GM12878 (cell line): Measurements from ENCODE around the gene STRA6. TPM values are rescaled to one million over a fixed set of nuclear protein-coding genes. Genes with fewer than 3 reads are reported as not detected.

Source experiments
- ATAC-seq: fragments of 200-7000 bp; cut with Tn5 transposase; 3 replicates; pipeline ENCODE4 v1.9.1; 2020; ENCODE audit warnings: mild to moderate bottlenecking, moderate library complexity
- BruUV-seq: library from RNA; stranded (reverse); fragments of 400-500 nt; replicated peaks from 2 replicates; lab custom pipeline; 2021; lab: Mats Ljungman, UMichigan
- CTCF ChIA-PET: fragments of 300-600 bp; sonication (Branson Sonifier 250); formaldehyde crosslinking; extraction: SDS; loops from one replicate; lab custom pipeline; 2021; ENCODE audit warnings: inconsistent platforms; lab: Yijun Ruan, JAX
- POLR2A ChIA-PET: fragments of 350-600 bp; formaldehyde crosslinking; extraction: SDS; loops from one replicate; lab custom pipeline; 2021; ENCODE audit warnings: inconsistent platforms; lab: Charles Lee
- RAD21 ChIA-PET: fragments of 300-600 bp; sonication (Branson Sonifier 250); formaldehyde crosslinking; loops from one replicate; lab custom pipeline; 2023; ENCODE audit warnings: antibody characterized with exemption; ENCODE audit not compliant: unreplicated experiment; lab: Charles Lee
- SMC1A ChIA-PET: fragments of 300-600 bp; sonication (Branson Sonifier 250); formaldehyde crosslinking; loops from one replicate; lab custom pipeline; 2023; ENCODE audit not compliant: unreplicated experiment, uncharacterized antibody; lab: Charles Lee
- DNase-seq: peaks from one replicate; pipeline ENCODE4 v3.0.0-alpha.2; 2011; ENCODE audit warnings: low read depth, low spot score
- FAIRE-seq: peaks from 3 replicates; lab custom pipeline; 2011; peaks lifted over from hg19 to GRCh38; lab: Jason Lieb, UNC
- H2AFZ ChIP-seq: 2 replicates; pipeline ENCODE4 v1.6.0; 2011; ENCODE audit warnings: low read depth, low read length, control low read depth; ENCODE audit not compliant: control insufficient read depth
- H3K27ac ChIP-seq: 2 replicates; pipeline ENCODE4 v1.5.1; 2011; ENCODE audit warnings: control low read depth; ENCODE audit not compliant: control insufficient read depth, insufficient read depth
- H3K27me3 ChIP-seq, 2 experiments: replicated peaks in 1 of 2; 2 replicates each; pipeline versions ENCODE4 v1.6.0 to v1.6.1; 2011; ENCODE audit warnings: low read length in 1 of 2; ENCODE audit not compliant: control insufficient read depth in 2 of 2, insufficient read depth in 2 of 2
- H3K36me3 ChIP-seq, 2 experiments: 2 replicates each; pipeline ENCODE4 v1.5.1; 2011; ENCODE audit warnings: low read length in 1 of 2; ENCODE audit not compliant: control insufficient read depth in 2 of 2, insufficient read depth in 2 of 2
- H3K4me1 ChIP-seq: 2 replicates; pipeline ENCODE4 v1.6.1; 2011; ENCODE audit warnings: mild to moderate bottlenecking, low read length, moderate library complexity, mixed read lengths; ENCODE audit not compliant: control insufficient read depth, insufficient read depth
- H3K4me2 ChIP-seq: 2 replicates; pipeline ENCODE4 v1.6.0; 2011; ENCODE audit warnings: control low read depth; ENCODE audit not compliant: control insufficient read depth, insufficient read depth
- H3K4me3 ChIP-seq: fragments of 200-600 bp; sonication (generic); 2 replicates; pipeline ENCODE4 v1.5.1; 2016
- H3K79me2 ChIP-seq: 2 replicates; pipeline ENCODE4 v1.6.0; 2011; ENCODE audit warnings: low read length; ENCODE audit not compliant: control insufficient read depth, insufficient read depth
- H3K9ac ChIP-seq: 2 replicates; pipeline ENCODE4 v1.8.0; 2011; ENCODE audit warnings: low read length, control low read depth, mixed read lengths; ENCODE audit not compliant: control insufficient read depth, insufficient read depth
- H3K9me3 ChIP-seq: replicated peaks from 3 replicates; pipeline ENCODE4 v1.5.1; 2011; ENCODE audit warnings: mild to moderate bottlenecking, low read length; ENCODE audit not compliant: control insufficient read depth, insufficient read depth
- H4K20me1 ChIP-seq: 2 replicates; pipeline ENCODE4 v1.6.0; 2011; ENCODE audit not compliant: control insufficient read depth, insufficient read depth
- ATF7 ChIP-seq: fragments of 450-650 bp; IDR thresholded peaks from 2 replicates; pipeline ENCODE4 v1.6.1; 2016; ENCODE audit warnings: low read depth, mild to moderate bottlenecking
- CREM ChIP-seq: IDR thresholded peaks from 2 replicates; pipeline ENCODE4 v1.6.1; 2014; ENCODE audit warnings: antibody characterized with exemption, low read depth
- EED ChIP-seq: sonication (generic); IDR thresholded peaks from 2 replicates; pipeline ENCODE4 v1.6.1; 2016; ENCODE audit warnings: antibody characterized with exemption, low read depth
- EGR1 ChIP-seq, 2 experiments: IDR thresholded peaks; 1 replicate in 1 of 2; 2 replicates in 1 of 2; pipeline ENCODE4 v1.6.1; 2011 to 2012; ENCODE audit warnings: low read depth in 2 of 2, low read length in 2 of 2, borderline replicate concordance in 1 of 2, mild to moderate bottlenecking in 1 of 2, moderate library complexity in 1 of 2
- FOS ChIP-seq: IDR thresholded peaks from 3 replicates; pipeline ENCODE4 v1.6.1; 2011; ENCODE audit warnings: borderline replicate concordance; ENCODE audit not compliant: insufficient read length; ENCODE audit errors: extremely low read depth
- HDAC2 ChIP-seq: fragments of 200-600 bp; sonication (generic); IDR thresholded peaks from 2 replicates; pipeline ENCODE4 v1.6.1; 2017
- JUND ChIP-seq: IDR thresholded peaks from 2 replicates; pipeline ENCODE4 v1.6.1; 2012; ENCODE audit warnings: low read depth, mild to moderate bottlenecking, low read length, improper control_type of control experiment, moderate library complexity
- NR2F1 ChIP-seq: fragments of 450-650 bp; conservative IDR thresholded peaks from 2 replicates; pipeline ENCODE4 v1.6.1; 2017; ENCODE audit warnings: mild to moderate bottlenecking
- RB1 ChIP-seq: fragments of 450-650 bp; formaldehyde crosslinking; IDR thresholded peaks from 2 replicates; pipeline ENCODE4 v1.6.1; 2017; ENCODE audit warnings: mild to moderate bottlenecking, borderline replicate concordance
- RBBP5 ChIP-seq: fragments of 200-600 bp; sonication (generic); conservative IDR thresholded peaks from 2 replicates; pipeline ENCODE4 v1.6.1; 2016
- STAT1 ChIP-seq: fragments of 450-650 bp; conservative IDR thresholded peaks from 2 replicates; pipeline ENCODE4 v1.6.1; 2014; ENCODE audit warnings: antibody characterized with exemption, mild to moderate bottlenecking
- STAT3 ChIP-seq: IDR thresholded peaks from 2 replicates; pipeline ENCODE4 v1.6.1; 2011; ENCODE audit warnings: low read depth, low read length, improper control_type of control experiment
- TARDBP ChIP-seq: IDR thresholded peaks from 2 replicates; pipeline ENCODE4 v1.6.1; 2016; ENCODE audit warnings: borderline replicate concordance
- WGBS: methylation state at CpG from one replicate; pipeline ENCODE4 v1.1.6; 2016; ENCODE audit warnings: low lambda C conversion rate; ENCODE audit not compliant: insufficient replicate concordance, insufficient coverage; ENCODE audit errors: missing lambda C conversion rate; 5-methylcytosine and 5-hydroxymethylcytosine counted together
- in situ Hi-C: fragments of 300-500 bp; cut with MboI; formaldehyde crosslinking; loops from 9 replicates; pipeline ENCODE4 v1.14.3; 2018; ENCODE audit warnings: mixed read lengths
- intact Hi-C: fragments of 100-400 bp; cut with micrococcal nuclease; formaldehyde crosslinking; loops from one replicate; pipeline ENCODE4 v1.14.2; 2022; ENCODE audit not compliant: unreplicated experiment
- polyA plus RNA-seq, 11 experiments: library from polyadenylated mRNA; depleted of rRNA in 4 of 11; unstranded in 6 of 11; stranded (reverse) in 5 of 11; fragments of >200 nt; fragmentation: Nextera tagmentation in 4 of 11; fragmentation: Illumina TruSeq in 1 of 11; extraction: Ambion mirVana in 4 of 11; extraction: Trizol in 1 of 11; gene quantifications; 1 replicate in 1 of 11; 2 replicates in 10 of 11; pipeline versions ENCODE4 v1.2.1 to v1.2.3, GENCODE V29; 2011 to 2016; ENCODE audit warnings: inconsistent platforms in 2 of 11, missing spikeins in 2 of 11, low read depth in 1 of 11
- total RNA-seq, 4 experiments: library from RNA; depleted of rRNA in 3 of 4; stranded (reverse); fragments of >200 nt in 3 of 4; fragmentation: Illumina TruSeq in 1 of 4; extraction: Trizol in 1 of 4; gene quantifications; 2 replicates each; pipeline versions ENCODE4 v1.2.1 to v1.2.3, GENCODE V29; 2013 to 2021
- TF ChIP-seq, protein P1 (sequence below): fragments of 150-350 bp; IDR thresholded peaks from 2 replicates; pipeline ENCODE4 v1.6.1; 2014; ENCODE audit warnings: mild to moderate bottlenecking, low read depth, low read length
- TF ChIP-seq, protein P2 (sequence below): fragments of 450-650 bp; IDR thresholded peaks from 2 replicates; pipeline ENCODE4 v1.6.1; 2014; ENCODE audit warnings: mild to moderate bottlenecking
- TF ChIP-seq, protein P3 (sequence below): fragments of 450-650 bp; formaldehyde crosslinking; IDR thresholded peaks from 2 replicates; pipeline ENCODE4 v1.4.0; 2020; ENCODE audit warnings: mild to moderate bottlenecking, moderate library complexity

Gene STRA6
- total and polyA plus RNA-seq, 10 of the 15 experiments (the other 5 are each of a cell fraction or from before 2014, with no cell fraction given), result 0.31 to 10.8 (median 5.8) TPM

DNA sequence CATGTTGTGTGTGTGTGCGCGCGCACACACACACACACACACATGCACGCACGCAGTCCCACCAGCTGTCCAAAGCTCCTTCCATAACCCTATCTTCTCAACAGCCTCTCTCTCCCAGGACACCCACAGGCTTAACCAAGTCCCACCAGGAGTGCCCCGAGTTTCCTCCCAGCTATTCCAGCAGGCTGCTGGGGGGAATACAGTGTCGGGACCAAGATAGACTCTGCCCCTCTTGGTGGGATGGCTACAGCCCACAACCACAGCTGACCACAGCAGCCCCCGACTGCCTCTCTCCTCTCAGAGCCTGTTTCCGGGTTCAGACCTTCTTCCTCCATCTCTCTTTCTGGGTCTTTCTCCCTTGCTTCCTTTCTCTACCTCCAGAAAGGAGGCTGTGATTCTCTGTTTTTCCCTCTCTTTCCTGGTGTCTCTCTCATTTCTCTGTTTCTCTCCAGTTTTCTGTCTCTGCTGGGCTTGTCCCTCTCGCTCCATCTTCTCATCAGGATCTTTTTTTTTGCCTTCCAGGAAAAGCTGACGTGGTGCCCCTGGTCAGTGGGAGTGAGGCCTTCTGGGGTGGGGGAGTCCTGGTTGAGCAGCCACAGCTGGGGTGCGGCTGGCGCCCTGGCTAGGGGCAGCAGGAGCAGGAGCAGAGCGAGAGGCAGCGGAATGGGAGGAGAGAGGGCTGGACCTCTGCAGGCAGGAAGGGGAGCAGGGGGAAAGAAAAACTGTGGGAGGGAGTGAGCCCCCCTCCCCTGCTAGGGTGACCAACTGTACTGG lies 32.3 kb downstream of the STRA6 start:
- no peak overlapping the region for H3K27ac ChIP-seq
- in situ Hi-C loops (no loop called here), intact Hi-C loops (no loop called here)
- BruUV-seq, result no TSS peak
- POLR2A ChIA-PET, result no interaction called here
- no peaks in the 10 kb centered on the region for H3K79me2 ChIP-seq
- no peaks in the 10 kb centered on the region for H4K20me1 ChIP-seq
- H3K9ac ChIP-seq, result no peak overlapping the region
- no peak overlapping the region for H3K4me2 ChIP-seq
- H3K36me3 ChIP-seq, result no peaks in the 10 kb centered on the region
- WGBS, result 64% methylated on average over 15 of the region's 15 CpGs
- peaks cover 17% of the 10 kb centered on the region for H3K4me1 ChIP-seq
- SMC1A ChIA-PET, result no interaction called here
- DNase-seq (no peak), ATAC-seq (no peak), FAIRE-seq (no peak)
- H3K4me3 ChIP-seq, result no peak overlapping the region
- H3K27me3 ChIP-seq, result no peaks in the 10 kb centered on the region
- RAD21 ChIA-PET, result no interaction called here
- TF ChIP-seq CREM, result no peak
- no peak for TF ChIP-seq EED
- TF ChIP-seq, protein P1, sequence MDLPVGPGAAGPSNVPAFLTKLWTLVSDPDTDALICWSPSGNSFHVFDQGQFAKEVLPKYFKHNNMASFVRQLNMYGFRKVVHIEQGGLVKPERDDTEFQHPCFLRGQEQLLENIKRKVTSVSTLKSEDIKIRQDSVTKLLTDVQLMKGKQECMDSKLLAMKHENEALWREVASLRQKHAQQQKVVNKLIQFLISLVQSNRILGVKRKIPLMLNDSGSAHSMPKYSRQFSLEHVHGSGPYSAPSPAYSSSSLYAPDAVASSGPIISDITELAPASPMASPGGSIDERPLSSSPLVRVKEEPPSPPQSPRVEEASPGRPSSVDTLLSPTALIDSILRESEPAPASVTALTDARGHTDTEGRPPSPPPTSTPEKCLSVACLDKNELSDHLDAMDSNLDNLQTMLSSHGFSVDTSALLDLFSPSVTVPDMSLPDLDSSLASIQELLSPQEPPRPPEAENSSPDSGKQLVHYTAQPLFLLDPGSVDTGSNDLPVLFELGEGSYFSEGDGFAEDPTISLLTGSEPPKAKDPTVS, result no peak
- no peak for TF ChIP-seq RBBP5
- no peak for TF ChIP-seq FOS
- no peak for TF ChIP-seq TARDBP
- no peak for TF ChIP-seq EGR1 (IDR thresholded peaks at IDR 0.05; ENCODE audit: borderline replicate concordance in 1 of 2, low read depth in 2 of 2, low read length in 2 of 2)
- no peak for TF ChIP-seq STAT1
- no peak for TF ChIP-seq JUND
- no peak for TF ChIP-seq RB1
- TF ChIP-seq, protein P2, sequence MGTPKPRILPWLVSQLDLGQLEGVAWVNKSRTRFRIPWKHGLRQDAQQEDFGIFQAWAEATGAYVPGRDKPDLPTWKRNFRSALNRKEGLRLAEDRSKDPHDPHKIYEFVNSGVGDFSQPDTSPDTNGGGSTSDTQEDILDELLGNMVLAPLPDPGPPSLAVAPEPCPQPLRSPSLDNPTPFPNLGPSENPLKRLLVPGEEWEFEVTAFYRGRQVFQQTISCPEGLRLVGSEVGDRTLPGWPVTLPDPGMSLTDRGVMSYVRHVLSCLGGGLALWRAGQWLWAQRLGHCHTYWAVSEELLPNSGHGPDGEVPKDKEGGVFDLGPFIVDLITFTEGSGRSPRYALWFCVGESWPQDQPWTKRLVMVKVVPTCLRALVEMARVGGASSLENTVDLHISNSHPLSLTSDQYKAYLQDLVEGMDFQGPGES, result no peak
- no peak for TF ChIP-seq NR2F1
- TF ChIP-seq STAT3, result no peak
- TF ChIP-seq, protein P3, sequence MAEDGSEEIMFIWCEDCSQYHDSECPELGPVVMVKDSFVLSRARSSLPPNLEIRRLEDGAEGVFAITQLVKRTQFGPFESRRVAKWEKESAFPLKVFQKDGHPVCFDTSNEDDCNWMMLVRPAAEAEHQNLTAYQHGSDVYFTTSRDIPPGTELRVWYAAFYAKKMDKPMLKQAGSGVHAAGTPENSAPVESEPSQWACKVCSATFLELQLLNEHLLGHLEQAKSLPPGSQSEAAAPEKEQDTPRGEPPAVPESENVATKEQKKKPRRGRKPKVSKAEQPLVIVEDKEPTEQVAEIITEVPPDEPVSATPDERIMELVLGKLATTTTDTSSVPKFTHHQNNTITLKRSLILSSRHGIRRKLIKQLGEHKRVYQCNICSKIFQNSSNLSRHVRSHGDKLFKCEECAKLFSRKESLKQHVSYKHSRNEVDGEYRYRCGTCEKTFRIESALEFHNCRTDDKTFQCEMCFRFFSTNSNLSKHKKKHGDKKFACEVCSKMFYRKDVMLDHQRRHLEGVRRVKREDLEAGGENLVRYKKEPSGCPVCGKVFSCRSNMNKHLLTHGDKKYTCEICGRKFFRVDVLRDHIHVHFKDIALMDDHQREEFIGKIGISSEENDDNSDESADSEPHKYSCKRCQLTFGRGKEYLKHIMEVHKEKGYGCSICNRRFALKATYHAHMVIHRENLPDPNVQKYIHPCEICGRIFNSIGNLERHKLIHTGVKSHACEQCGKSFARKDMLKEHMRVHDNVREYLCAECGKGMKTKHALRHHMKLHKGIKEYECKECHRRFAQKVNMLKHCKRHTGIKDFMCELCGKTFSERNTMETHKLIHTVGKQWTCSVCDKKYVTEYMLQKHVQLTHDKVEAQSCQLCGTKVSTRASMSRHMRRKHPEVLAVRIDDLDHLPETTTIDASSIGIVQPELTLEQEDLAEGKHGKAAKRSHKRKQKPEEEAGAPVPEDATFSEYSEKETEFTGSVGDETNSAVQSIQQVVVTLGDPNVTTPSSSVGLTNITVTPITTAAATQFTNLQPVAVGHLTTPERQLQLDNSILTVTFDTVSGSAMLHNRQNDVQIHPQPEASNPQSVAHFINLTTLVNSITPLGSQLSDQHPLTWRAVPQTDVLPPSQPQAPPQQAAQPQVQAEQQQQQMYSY (CRISPR knock-in tag), result no peak
- TF ChIP-seq ATF7, result no peak
- no peak for TF ChIP-seq HDAC2
- CTCF ChIA-PET, result no interaction called here
- no peaks in the 10 kb centered on the region for H3K9me3 ChIP-seq
- no peak overlapping the region; the same call in none of the 2 replicates for H2AFZ ChIP-seq
